Psoas muscle (tissue), 8 donors: ENCODE data around the gene ST14. TPM values are rescaled to one million over a fixed set of nuclear protein-coding genes. Genes with fewer than 3 reads are reported as not detected.
"Not testable (repeated sequence)": the region's sequence is repeated elsewhere in the genome, so short reads cannot be mapped to it uniquely, and the experiment has no call there.

Source experiments
- ATAC-seq, 4 donors: fragments of 200-7000 bp; cut with Tn5 transposase; one replicate each; pipeline ENCODE4 v1.9.1; 2020; ENCODE audit warnings: moderate library complexity in 3 of 4, mild to moderate bottlenecking in 2 of 4
- DNase-seq, 2 donors: peaks; one replicate each; pipeline ENCODE4 v3.0.0-alpha.2; 2020
- H3K27ac ChIP-seq: fragments of 200-600 bp; one replicate; pipeline ENCODE4 v1.8.0; 2022
- H3K27me3 ChIP-seq, 3 donors: fragments of 200-600 bp in 1 of 3; one replicate each; pipeline versions ENCODE4 v1.6.1 to v1.8.0; 2013 to 2022; ENCODE audit warnings: low read length in 2 of 3, mild to moderate bottlenecking in 2 of 3, moderate library complexity in 1 of 3; ENCODE audit not compliant: insufficient read depth in 3 of 3
- H3K36me3 ChIP-seq, 2 donors: fragments of 200-600 bp in 1 of 2; one replicate each; pipeline versions ENCODE4 v1.6.1 to v1.8.0; 2013 to 2022; ENCODE audit warnings: low read depth in 1 of 2, mild to moderate bottlenecking in 1 of 2, moderate library complexity in 1 of 2; ENCODE audit not compliant: insufficient read depth in 1 of 2
- H3K4me1 ChIP-seq: fragments of 200-600 bp; one replicate; pipeline ENCODE4 v1.8.0; 2022
- H3K4me3 ChIP-seq: fragments of 200-600 bp; one replicate; pipeline ENCODE4 v1.8.0; 2022; ENCODE audit warnings: mild to moderate bottlenecking
- H3K9me3 ChIP-seq: fragments of 200-600 bp; one replicate; pipeline ENCODE4 v1.8.0; 2022
- CTCF ChIP-seq: fragments of 200-600 bp; IDR thresholded peaks from one replicate; pipeline ENCODE4 v1.8.0; 2022; ENCODE audit warnings: antibody characterized with exemption
- WGBS, 3 donors: extraction: QIAGEN DNeasy Blood & Tissue Kit; methylation state at CpG; one replicate each; pipeline versions ENCODE4 v1.1.6 to v1.1.7; 2013; 5-methylcytosine and 5-hydroxymethylcytosine counted together
- intact Hi-C, 2 donors: fragments of 100-400 bp; cut with DNase I; formaldehyde crosslinking; loops; one replicate each; pipeline versions ENCODE4 v1.11.0 to v1.14.2; 2022
- polyA plus RNA-seq, 3 donors: library from polyadenylated mRNA; stranded (reverse); fragments of 200-250 nt; gene quantifications; one replicate each; pipeline ENCODE4 v1.2.3, GENCODE V29; 2013
- total RNA-seq, 4 donors: library from RNA; stranded (reverse); fragmentation: NEBNext Ultra II Directional in 2 of 4; extraction: Animal tissue kit (Norgen Biotek cat#: 25700) in 2 of 4; gene quantifications; one replicate each; pipeline versions ENCODE4 v1.2.1 to v1.2.4, GENCODE V29; 2021 to 2023
- donor health status: healthy with polysubstance abuse.
- donor health status: DM: no; HTN: no; CAD: no; lungs with moderate emphysema.
- donor health status: Bipolar disorder and iron deficiency.
- donor health status: healthy.
- donor health status: DM: yes; HTN: yes; CAD: no.
- donor health status: DM: no; HTN: no; CAD: no.
- donor health status: DM: no; HTN: no; CAD: no.
- donor health status: DM: yes; HTN: yes; CAD: no.

ST14 gene
- total and polyA plus RNA-seq, 7 donors, result 0.22 to 0.77 (median 0.51) TPM

- no peaks in the 10 kb centered on the region for H3K9me3 ChIP-seq
- peaks cover 23% of the 10 kb centered on the region for H3K4me1 ChIP-seq
- 69 to 90% (median 77%) methylated on average over 2 of the region's 2 CpGs for WGBS, 3 donors
- intact Hi-C loops, result no loop called here
- H3K27ac ChIP-seq, result no peak overlapping the region
- no peak for DNase-seq
- no peak for TF ChIP-seq CTCF
- no peak for ATAC-seq
- H3K27me3 ChIP-seq, result no peaks in the 10 kb centered on the region
- peaks cover 0 to 9% of the 10 kb centered on the region in 2 donors for H3K36me3 ChIP-seq
- H3K4me3 ChIP-seq, result no peak overlapping the region
These were observed 84.2 kb downstream of the ST14 start for GRCh38 chr11:130243816-130244215.

GRCh38 chr11:130244848-130245247 is 85.3 kb downstream of the ST14 start:
- TF ChIP-seq CTCF, result no peak
- intact Hi-C loops, result no loop called here

GRCh38 chr11:130245375-130245774 is 85.8 kb downstream of the ST14 start:
- H3K4me1 ChIP-seq, result peaks cover 23% of the 10 kb centered on the region
- H3K27me3 ChIP-seq, H3K9me3 ChIP-seq, H3K36me3 ChIP-seq, H3K27ac ChIP-seq, H3K4me3 ChIP-seq, intact Hi-C loops, DNase-seq, ATAC-seq: not testable (repeated sequence)
- 73 to 90% (median 75%) methylated on average over 6 of the region's 6 CpGs for WGBS, 3 donors

More at GRCh38 chr11:130244848-130245247, 85.3 kb downstream of the ST14 start:
- no peak for DNase-seq
- Histone ChIP-seq H3K4me1 (peaks cover 23% of the 10 kb centered on the region), H3K9me3 (no peaks in the 10 kb centered on the region), H3K36me3 (no peaks in the 10 kb centered on the region), H3K4me3 (no peak overlapping the region), H3K27me3 (no peaks in the 10 kb centered on the region), H3K27ac (no peak overlapping the region)
- 92 to 95% (median 94%) methylated on average over 3 of the region's 3 CpGs for WGBS, 3 donors
- no peak for ATAC-seq

GRCh38 chr11:130246270-130246669 is 86.7 kb downstream of the ST14 start:
- Histone ChIP-seq H3K4me1 (peaks cover 23% of the 10 kb centered on the region), H3K4me3 (no peak overlapping the region), H3K27me3 (no peaks in the 10 kb centered on the region), H3K36me3 (no peaks in the 10 kb centered on the region), H3K9me3 (no peaks in the 10 kb centered on the region), H3K27ac (no peak overlapping the region)
- DNase-seq (no peak), ATAC-seq (no peak)
- 45 to 65% (median 63%) methylated on average over 1 of the region's 1 CpG for WGBS, 3 donors
- intact Hi-C loops, result no loop called here
- no peak for TF ChIP-seq CTCF

GRCh38 chr11:130246738-130247137 is 87.2 kb downstream of the ST14 start:
- 82 to 87% (median 85%) methylated on average over 3 of the region's 3 CpGs for WGBS, 3 donors
- intact Hi-C loops, result no loop called here
- Histone ChIP-seq H3K4me3 (no peak overlapping the region), H3K27ac (no peak overlapping the region), H3K27me3 (no peaks in the 10 kb centered on the region), H3K9me3 (peaks cover under 1% of the 10 kb centered on the region), H3K36me3 (no peaks in the 10 kb centered on the region), H3K4me1 (peaks cover 23% of the 10 kb centered on the region)
- DNase-seq (no peak), ATAC-seq (no peak)
- TF ChIP-seq CTCF, result no peak
